BE2C (cell line): ENCODE measurements around the gene ZFYVE21.

ENCODE experiments used
- DNase-seq: peaks from one replicate; pipeline ENCODE4 v3.0.0-alpha.2; 2020
- H3K27me3 ChIP-seq: fragments of 250-450 bp; sonication (Bioruptor Pico); 2 replicates; pipeline ENCODE4 v1.5.1; 2020; ENCODE audit warnings: mild to moderate bottlenecking
- H3K36me3 ChIP-seq: fragments of 250-450 bp; sonication (Bioruptor Pico); 2 replicates; pipeline ENCODE4 v1.5.1; 2020; ENCODE audit warnings: mild to moderate bottlenecking
- H3K4me1 ChIP-seq: fragments of 250-450 bp; sonication (Bioruptor Pico); 2 replicates; pipeline ENCODE4 v1.5.1; 2020
- H3K4me3 ChIP-seq: 2 replicates; pipeline ENCODE4 v1.5.1; 2011; ENCODE audit warnings: low read depth, low read length
- H3K9me3 ChIP-seq: fragments of 250-450 bp; sonication (Bioruptor Pico); 2 replicates; pipeline ENCODE4 v1.5.1; 2020
- TF ChIP-seq, protein P1 (sequence below): IDR thresholded peaks from 2 replicates; pipeline ENCODE4 v1.5.1; 2012; ENCODE audit warnings: mild to moderate bottlenecking, low read depth, low read length

ZFYVE21 gene

DNA sequence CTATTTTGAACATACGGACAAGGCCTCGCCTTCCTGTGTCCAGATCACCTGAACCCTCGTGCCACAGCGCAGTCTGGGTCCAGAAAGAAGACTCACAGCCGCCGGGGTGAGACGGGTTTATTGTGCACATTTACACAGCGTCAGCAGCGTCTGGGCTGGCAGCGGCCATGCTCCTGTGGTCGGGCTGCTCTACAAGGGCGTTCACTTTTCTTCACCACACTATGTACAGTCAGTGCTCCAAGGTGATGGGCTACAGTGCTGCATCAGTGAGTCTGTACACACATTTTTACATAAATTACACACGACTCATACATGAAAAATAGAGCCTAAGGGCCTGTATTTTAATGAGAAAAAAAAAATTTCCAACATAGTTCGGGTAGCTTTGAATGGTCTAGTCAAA, 18.0 kb downstream of the ZFYVE21 start:
- TF ChIP-seq, protein P1, sequence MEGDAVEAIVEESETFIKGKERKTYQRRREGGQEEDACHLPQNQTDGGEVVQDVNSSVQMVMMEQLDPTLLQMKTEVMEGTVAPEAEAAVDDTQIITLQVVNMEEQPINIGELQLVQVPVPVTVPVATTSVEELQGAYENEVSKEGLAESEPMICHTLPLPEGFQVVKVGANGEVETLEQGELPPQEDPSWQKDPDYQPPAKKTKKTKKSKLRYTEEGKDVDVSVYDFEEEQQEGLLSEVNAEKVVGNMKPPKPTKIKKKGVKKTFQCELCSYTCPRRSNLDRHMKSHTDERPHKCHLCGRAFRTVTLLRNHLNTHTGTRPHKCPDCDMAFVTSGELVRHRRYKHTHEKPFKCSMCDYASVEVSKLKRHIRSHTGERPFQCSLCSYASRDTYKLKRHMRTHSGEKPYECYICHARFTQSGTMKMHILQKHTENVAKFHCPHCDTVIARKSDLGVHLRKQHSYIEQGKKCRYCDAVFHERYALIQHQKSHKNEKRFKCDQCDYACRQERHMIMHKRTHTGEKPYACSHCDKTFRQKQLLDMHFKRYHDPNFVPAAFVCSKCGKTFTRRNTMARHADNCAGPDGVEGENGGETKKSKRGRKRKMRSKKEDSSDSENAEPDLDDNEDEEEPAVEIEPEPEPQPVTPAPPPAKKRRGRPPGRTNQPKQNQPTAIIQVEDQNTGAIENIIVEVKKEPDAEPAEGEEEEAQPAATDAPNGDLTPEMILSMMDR, result no peak
- no peak overlapping the region for H3K4me3 ChIP-seq
- H3K27me3 ChIP-seq, result no peaks in the 10 kb centered on the region
- H3K9me3 ChIP-seq, result no peaks in the 10 kb centered on the region
- DNase-seq, result no peak
- H3K36me3 ChIP-seq, result peaks cover 85% of the 10 kb centered on the region
- peaks cover 8% of the 10 kb centered on the region for H3K4me1 ChIP-seq

DNA sequence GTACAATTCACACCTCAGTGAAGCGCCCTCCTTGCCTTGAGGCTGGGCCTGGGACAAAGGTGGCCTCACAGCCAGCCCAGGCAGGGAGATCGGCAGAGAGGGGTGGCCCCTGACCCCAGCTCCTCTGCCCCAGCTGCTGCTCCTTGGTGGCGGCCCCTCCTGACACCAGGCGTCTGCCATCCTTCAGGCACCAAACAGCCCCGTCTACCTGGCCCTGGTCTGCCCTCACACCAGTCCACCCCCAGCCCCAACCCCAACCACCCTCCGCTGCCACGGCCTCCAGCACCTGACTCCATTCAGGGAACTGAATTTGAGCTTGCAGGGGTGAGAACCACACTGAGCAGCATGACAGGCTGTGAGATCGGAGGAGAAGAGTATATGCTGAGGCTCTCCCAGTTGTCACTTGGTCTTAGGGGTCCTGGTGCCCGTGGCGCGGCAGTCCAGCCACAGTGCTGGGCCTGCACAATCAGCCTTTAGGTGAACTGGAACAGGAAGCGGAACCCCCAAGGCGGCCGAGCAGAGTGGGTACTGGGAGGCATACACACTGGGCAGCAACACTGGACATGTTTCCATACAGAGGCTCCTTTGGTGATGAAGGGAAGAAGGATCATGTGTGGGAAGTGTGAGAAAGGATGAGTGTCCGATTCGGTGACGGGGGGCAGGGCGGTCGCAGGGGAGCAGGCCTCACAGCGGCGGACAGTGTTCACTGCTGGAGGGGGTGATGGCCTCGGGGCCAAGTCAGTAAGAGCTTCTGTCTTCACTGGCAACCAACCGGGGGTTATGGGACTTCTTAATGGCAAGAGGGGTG, 18.7 kb downstream of the ZFYVE21 start:
- peaks cover 8% of the 10 kb centered on the region for H3K4me1 ChIP-seq
- no peak overlapping the region for H3K4me3 ChIP-seq
- peaks cover 92% of the 10 kb centered on the region for H3K36me3 ChIP-seq
- TF ChIP-seq, protein P1, result no peak
- H3K9me3 ChIP-seq, result no peaks in the 10 kb centered on the region
- no peak for DNase-seq
- H3K27me3 ChIP-seq, result no peaks in the 10 kb centered on the region

DNA sequence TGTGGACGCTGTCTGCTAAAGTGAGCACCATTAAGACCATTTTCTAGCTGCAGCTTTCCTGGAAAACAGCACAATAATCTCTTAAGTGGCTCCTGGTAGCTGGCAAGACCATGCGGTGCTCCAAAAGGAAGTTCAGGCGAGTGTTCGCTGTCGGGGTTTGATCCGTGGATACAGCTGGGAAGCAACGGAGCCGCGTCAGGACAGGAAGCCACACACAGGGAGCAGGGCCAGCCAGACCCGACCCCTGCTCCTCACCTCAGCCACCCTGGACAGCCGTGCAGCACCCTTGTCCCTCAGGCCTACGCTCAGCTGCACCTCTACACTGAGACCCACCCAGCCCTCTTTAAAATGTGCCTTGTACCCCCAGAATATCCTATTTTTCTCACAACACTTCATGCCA, 19.4 kb downstream of the ZFYVE21 start:
- no peaks in the 10 kb centered on the region for H3K27me3 ChIP-seq
- peaks cover 92% of the 10 kb centered on the region for H3K36me3 ChIP-seq
- TF ChIP-seq, protein P1, result no peak
- no peaks in the 10 kb centered on the region for H3K9me3 ChIP-seq
- DNase-seq, result no peak
- peaks cover 6% of the 10 kb centered on the region; the same call in 1 of the 2 replicates for H3K4me1 ChIP-seq
- no peak overlapping the region for H3K4me3 ChIP-seq

DNA sequence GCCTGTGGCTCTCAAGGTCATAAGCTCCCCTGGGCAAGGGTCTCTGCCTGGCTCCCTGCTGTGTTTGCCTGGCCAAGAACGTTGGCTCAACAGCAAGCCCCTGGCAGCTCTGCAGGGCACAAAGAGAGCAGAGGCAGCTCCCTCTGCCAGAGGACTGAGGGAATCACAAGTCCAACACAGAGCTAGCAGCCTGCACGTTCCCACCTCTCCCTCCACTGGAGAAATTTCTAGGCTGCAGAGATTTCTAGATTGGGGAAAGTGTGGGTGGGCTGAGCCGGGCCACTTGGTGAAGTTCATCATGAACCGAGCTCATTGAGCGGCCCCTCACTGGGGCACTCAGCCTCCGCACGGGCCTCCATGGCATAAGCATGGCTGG, 19.8 kb downstream of the ZFYVE21 start:
- peaks cover 92% of the 10 kb centered on the region for H3K36me3 ChIP-seq
- H3K9me3 ChIP-seq, result no peaks in the 10 kb centered on the region
- TF ChIP-seq, protein P1, result no peak
- H3K4me1 ChIP-seq, result 0 out of 2 replicates have a peak, but pooled peaks cover 2% of the 10 kb centered on the region
- no peak overlapping the region for H3K4me3 ChIP-seq
- H3K27me3 ChIP-seq, result no peaks in the 10 kb centered on the region
- no peak for DNase-seq

DNA sequence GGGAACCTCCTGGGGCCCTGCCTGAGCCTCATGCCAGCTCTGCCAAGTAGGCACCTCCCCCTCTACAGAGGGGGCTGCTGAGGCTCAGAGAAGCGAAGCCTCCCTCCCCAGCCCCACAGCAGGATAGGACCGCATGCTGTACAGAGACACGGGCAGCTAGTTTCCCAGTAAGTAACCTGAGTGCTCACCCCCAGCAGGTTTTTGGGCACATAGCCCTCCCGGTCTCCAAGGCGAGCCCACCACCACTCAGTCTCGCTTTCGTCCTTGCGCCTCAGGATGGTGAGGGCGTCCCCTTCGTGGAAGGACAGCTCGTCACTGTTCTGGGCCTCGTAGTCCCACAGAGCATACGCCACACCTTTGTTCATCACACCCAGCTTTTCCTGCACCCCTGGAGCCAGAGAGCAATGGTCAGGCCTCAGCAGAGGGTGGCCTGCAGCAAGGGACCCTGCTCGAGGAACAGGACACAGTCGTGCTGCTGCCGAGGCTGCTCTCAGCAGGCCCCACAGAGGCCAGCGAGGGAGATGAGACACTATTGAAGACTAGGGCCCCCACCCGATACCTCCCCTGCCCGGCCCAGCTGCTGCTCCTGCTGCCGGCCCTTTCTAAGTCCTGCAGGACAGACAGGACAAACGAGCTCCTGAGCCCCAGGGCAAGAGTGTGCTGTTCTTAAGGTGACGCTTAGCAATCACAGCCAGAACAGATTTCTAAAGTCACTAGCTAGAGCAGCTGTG, 20.4 kb downstream of the ZFYVE21 start:
- H3K36me3 ChIP-seq, result peaks cover 95% of the 10 kb centered on the region
- H3K27me3 ChIP-seq, result no peaks in the 10 kb centered on the region
- H3K9me3 ChIP-seq, result no peaks in the 10 kb centered on the region
- H3K4me3 ChIP-seq, result no peak overlapping the region
- no peak for DNase-seq
- TF ChIP-seq, protein P1, result no peak
- no peaks in the 10 kb centered on the region for H3K4me1 ChIP-seq
